ENCODE data around the gene CD300LF.

Gene CD300LF

DNA sequence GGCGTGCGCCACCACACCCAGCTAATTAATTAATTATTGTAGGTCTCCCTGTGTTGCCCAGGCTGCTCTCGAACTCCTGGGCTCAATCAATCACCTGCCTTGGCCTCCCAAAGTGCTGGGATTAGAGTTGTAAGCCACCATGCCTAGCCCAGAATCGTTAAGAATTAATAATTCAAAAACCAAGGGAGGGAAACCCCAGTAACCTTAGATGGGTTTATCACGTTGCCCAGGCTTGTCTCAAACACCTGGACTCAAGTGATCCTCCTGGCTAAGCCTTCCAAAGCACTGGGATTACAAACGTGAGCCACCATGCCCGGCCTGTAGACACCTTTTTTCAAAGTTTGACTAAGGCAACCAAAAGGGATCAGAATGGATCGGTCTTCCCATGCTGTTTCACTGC is 21.6 kb downstream of the CD300LF start:
- DNase-seq (ENCODE audit: low read depth in 4 of 4, low spot score in 1 of 4), result no peak

GRCh38 chr17:74690409-74690825 is 22.3 kb downstream of the CD300LF start:
- DNase-seq (ENCODE audit: low read depth in 4 of 4, low spot score in 1 of 4), result no peak

GRCh38 chr17:74687886-74688285 is 24.8 kb downstream of the CD300LF start:
- DNase-seq (ENCODE audit: low read depth in 4 of 4, low spot score in 1 of 4), result no peak

- DNase-seq (ENCODE audit: low read depth in 4 of 4, low spot score in 1 of 4), result no peak
These were observed 26.0 kb downstream of the CD300LF start for GRCh38 chr17:74686761-74687160.

GRCh38 chr17:74682471-74683190 is 30.1 kb downstream of the CD300LF start:
- DNase-seq (ENCODE audit: low read depth in 4 of 4, low spot score in 1 of 4), result no peak

GRCh38 chr17:74682028-74682427 is 30.7 kb downstream of the CD300LF start:
- DNase-seq (ENCODE audit: low read depth in 4 of 4, low spot score in 1 of 4), result no peak

DNA sequence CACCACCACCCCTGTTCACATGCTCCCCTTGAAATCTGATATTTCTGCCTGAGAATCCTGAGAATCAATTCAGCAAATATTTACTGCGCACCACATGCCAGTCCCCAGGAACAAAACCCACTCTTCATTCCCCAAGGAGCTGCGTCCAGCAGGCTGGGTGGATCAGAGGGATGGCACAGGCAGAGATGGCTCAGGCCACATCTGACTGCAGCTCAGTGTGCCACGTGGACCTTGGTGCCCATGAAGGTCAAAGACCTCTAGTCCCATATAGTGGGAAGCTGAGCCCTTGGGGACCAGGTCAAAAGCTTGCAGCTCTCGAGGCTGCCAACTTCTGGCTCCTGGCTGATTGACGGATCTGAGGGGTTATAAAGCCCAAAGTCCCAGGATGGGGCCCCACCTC is 31.8 kb downstream of the CD300LF start:
- DNase-seq (ENCODE audit: low read depth in 4 of 4, low spot score in 1 of 4), result no peak

GRCh38 chr17:74680213-74680612 is 32.5 kb downstream of the CD300LF start:
- no peak for DNase-seq (ENCODE audit: low read depth in 4 of 4, low spot score in 1 of 4)

- DNase-seq (ENCODE audit: low read depth in 4 of 4, low spot score in 1 of 4), result no peak
These were observed 33.3 kb downstream of the CD300LF start for GRCh38 chr17:74679374-74679773.

GRCh38 chr17:74678541-74678940 is 34.2 kb downstream of the CD300LF start:
- DNase-seq (ENCODE audit: low read depth in 4 of 4, low spot score in 1 of 4), result no peak

- no peak for DNase-seq (ENCODE audit: low read depth in 4 of 4, low spot score in 1 of 4)
These were observed 34.9 kb downstream of the CD300LF start for GRCh38 chr17:74677558-74678466.

DNA sequence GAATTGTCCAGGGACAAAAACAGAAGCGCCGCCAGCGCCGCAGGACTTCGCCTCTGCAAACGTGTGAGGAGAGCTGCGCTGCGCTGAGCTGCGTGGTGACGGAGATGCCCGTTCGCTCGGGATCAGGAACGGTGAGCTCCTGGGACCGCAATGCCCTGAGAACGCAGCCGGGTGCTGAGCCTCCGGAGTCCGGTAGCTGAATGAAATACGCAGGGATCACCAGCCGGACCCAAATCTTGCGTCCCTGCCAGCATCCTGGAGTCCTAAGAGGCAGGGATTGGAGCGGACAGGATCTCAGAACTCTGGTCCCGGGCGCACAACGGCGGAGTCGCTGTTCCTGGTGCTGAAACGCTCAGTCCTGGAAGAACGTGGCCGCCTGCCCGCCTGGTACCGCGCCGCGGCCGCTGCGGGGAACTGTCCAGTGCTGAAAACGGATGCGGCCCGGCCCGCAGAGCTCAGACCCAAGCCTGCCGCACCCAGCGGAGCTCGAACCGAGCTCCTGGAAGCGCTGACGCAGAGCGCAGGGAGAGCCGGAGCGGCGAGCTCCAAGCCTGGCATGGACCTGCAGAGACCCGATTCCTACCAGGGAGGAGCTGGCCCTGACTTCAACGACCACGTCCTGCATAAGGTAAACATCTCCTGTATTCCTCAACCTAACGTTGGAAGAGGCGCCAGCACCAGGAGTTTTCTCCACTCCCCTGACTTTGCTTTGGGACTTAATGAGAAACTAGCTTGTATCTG is 41.5 kb downstream of the CD300LF start:
- peak; percentile 17 to 65 (median 55) for DNase-seq (ENCODE audit: low read depth in 4 of 4, low spot score in 1 of 4)

GRCh38 chr17:74670329-74670728 is 42.4 kb downstream of the CD300LF start:
- no peak for DNase-seq (ENCODE audit: low read depth in 4 of 4, low spot score in 1 of 4)

- DNase-seq (ENCODE audit: low read depth in 4 of 4, low spot score in 1 of 4), result no peak
These were observed 49.2 kb downstream of the CD300LF start for GRCh38 chr17:74663561-74663960.

DNA sequence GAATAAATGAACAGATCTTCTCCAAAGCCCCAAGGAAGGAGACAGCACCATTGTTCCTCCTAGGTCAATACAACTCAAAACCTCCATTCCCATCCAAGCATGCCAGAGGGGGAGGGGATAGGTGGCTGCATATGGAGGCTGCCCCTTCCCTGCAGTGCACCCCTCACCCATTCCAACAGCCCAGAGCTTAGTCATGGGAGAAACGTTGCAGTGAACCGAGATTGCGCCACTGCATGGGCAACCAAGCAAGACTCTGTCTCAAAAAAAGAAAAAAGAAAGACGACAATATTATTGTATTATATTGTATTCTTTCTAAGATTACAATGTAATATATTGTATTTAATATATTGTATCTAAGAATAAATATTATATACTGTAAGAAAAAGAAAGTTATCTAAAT is 52.8 kb downstream of the CD300LF start:
- DNase-seq (ENCODE audit: low read depth in 4 of 4, low spot score in 1 of 4), result no peak

GRCh38 chr17:74658620-74659019 is 54.1 kb downstream of the CD300LF start:
- no peak for DNase-seq (ENCODE audit: low read depth in 4 of 4, low spot score in 1 of 4)

- no peak for DNase-seq (ENCODE audit: low read depth in 4 of 4, low spot score in 1 of 4)
These were observed 58.0 kb downstream of the CD300LF start for GRCh38 chr17:74654742-74655141.

GRCh38 chr17:74652020-74652419 is 60.7 kb downstream of the CD300LF start:
- no peak for DNase-seq (ENCODE audit: low read depth in 4 of 4, low spot score in 1 of 4)

DNA sequence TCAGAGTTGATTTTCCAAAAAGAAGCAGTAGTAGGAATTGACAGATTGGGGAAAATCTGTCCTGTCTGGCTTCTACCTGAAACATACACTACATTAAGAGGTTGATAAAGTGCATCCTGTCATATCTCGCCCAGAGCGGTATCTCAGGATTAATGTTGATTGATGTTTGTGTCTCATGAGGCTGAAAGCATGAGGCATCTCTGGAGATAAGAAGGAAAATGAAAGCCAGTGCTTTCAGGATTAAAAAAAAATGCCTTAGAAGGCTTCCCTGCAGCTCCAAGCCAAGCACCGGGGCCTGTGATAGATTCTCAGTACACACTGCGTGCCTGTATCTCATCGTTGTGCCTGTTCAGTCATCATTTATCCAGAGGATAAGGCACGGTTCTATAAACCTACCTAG is 62.8 kb downstream of the CD300LF start:
- DNase-seq (ENCODE audit: low read depth in 4 of 4, low spot score in 1 of 4), result no peak

DNA sequence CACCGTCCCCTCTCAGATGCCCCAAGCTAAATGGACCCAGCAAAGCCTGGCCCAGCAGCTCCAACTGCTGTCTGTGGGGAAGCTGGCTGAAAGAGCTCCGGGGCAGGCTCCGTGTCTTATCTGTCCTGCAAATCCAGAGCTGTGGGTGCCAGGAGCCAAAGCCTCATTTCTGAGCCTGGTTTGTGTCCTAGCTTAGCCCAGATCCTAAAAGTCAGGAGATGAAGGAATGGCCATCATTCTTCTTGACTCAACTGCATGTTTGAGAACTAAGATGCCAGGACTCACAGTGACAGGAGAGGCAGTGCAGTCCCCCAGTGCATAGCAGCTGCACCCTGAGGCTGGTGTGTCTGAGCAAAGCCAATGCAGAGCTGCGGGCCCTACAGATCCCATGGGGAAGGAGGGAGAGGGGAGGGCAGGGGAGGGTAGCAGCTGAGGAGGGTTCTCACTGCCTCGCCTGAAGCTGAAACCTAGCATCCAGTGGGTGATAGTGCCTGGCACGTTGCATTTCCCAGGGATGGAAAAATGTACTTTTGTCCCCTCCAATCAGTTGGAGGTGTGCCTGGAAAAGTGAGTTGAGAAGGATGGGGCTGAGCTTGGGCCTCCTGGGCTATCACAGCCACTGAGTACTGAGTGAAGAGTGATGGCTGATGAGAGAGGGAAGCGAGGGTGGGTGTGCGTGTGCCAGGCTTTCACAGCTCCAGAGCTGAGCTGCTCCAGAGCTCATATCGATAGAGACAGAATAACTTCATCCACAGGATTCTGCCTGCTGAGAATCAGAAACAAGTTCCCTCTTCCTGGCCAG is 64.7 kb downstream of the CD300LF start:
- DNase-seq (ENCODE audit: low read depth in 4 of 4, low spot score in 1 of 4), result no peak

- no peak for DNase-seq (ENCODE audit: low read depth in 4 of 4, low spot score in 1 of 4)
These were observed 66.5 kb downstream of the CD300LF start for GRCh38 chr17:74646231-74646630.
